Effector CD4-positive, alpha-beta T cell (primary cell): ENCODE measurements around the gene REXO1.

Experiments
- DNase-seq: peaks from one replicate; pipeline ENCODE4 v3.0.0-alpha.2; 2020

The REXO1 gene

GRCh38 chr19:1847684-1848398 is 442 bp downstream of the REXO1 start:
- DNase-seq, result no peak

GRCh38 chr19:1847348-1847683 is 967 bp downstream of the REXO1 start:
- no peak for DNase-seq

- no peak for DNase-seq
Observed at GRCh38 chr19:1846517-1847204, 1.6 kb downstream of the REXO1 start.

GRCh38 chr19:1845642-1846041 is 2.6 kb downstream of the REXO1 start:
- DNase-seq, result no peak

- no peak for DNase-seq
Observed at GRCh38 chr19:1845125-1845515, 3.2 kb downstream of the REXO1 start.

- DNase-seq, result no peak
Observed at GRCh38 chr19:1844513-1845124, 3.7 kb downstream of the REXO1 start.

GRCh38 chr19:1843646-1844394 is 4.5 kb downstream of the REXO1 start:
- no peak for DNase-seq

- DNase-seq, result no peak
Observed at GRCh38 chr19:1843116-1843515, 5.2 kb downstream of the REXO1 start.

- DNase-seq, result no peak
Observed at GRCh38 chr19:1841209-1841924, 6.9 kb downstream of the REXO1 start.

GRCh38 chr19:1840541-1841115 is 7.7 kb downstream of the REXO1 start:
- no peak for DNase-seq

GRCh38 chr19:1839658-1840540 is 8.4 kb downstream of the REXO1 start:
- DNase-seq, result no peak

GRCh38 chr19:1837625-1838105 is 10.6 kb downstream of the REXO1 start:
- DNase-seq, result peak; percentile 51

- DNase-seq, result no peak
Observed at GRCh38 chr19:1837222-1837565, 11.1 kb downstream of the REXO1 start.

- DNase-seq, result no peak
Observed at GRCh38 chr19:1836458-1837221, 11.6 kb downstream of the REXO1 start.

GRCh38 chr19:1833540-1833939 is 14.7 kb downstream of the REXO1 start:
- no peak for DNase-seq

GRCh38 chr19:1832046-1832663 is 16.1 kb downstream of the REXO1 start:
- DNase-seq, result no peak

- DNase-seq, result no peak
Observed at GRCh38 chr19:1830978-1831377, 17.3 kb downstream of the REXO1 start.

- no peak for DNase-seq
Observed at GRCh38 chr19:1830568-1830967, 17.7 kb downstream of the REXO1 start.

GRCh38 chr19:1829958-1830357 is 18.3 kb downstream of the REXO1 start:
- DNase-seq, result no peak
